Right hindlimb (tissue), 1 donor: Measurements from ENCODE around the gene VPS50.
"Not testable (repeated sequence)": the region's sequence is repeated elsewhere in the genome, so short reads cannot be mapped to it uniquely, and the experiment has no call there.

Experiments used
- DNase-seq: peaks from one replicate; pipeline ENCODE4 v3.0.0-alpha.2; 2018

Gene VPS50

DNA sequence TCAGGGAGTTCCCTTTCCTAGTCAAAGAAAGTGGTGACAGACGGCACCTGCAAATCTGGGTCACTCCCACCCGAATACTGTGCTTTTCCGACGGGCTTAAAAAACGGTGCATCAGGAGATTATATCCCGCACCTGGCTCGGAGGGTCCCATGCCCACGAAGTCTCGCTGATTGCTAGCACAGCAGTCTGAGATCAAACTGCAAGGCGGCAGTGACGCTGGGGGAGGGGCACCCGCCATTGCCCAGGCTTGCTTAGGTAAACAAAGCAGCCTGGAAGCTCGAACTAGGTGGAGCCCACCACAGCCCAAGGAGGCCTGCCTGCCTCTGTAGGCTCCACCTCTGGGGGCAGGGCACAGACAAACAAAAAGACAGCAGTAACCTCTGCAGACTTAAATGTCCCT lies 110.0 kb downstream of the VPS50 start:
- DNase-seq = not testable (repeated sequence)

DNA sequence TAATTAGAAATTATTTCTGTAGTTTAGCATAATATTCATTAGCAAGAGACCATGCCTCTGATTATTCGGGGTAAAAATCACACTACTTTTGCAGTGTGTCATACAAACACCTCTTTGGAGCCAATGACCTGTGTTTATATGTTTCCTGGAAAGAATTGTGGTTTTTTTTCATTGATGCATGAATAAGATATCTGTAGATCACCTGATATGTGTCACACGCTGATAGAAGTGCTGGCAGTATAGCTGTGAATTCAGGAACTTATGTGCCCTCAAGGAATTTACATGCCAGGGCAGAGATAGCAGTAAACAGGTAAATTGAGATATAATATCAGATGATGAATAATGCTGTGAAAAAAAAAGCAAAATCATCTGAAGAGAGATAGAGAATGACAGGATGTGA lies 118.2 kb downstream of the VPS50 start:
- DNase-seq = no peak

DNA sequence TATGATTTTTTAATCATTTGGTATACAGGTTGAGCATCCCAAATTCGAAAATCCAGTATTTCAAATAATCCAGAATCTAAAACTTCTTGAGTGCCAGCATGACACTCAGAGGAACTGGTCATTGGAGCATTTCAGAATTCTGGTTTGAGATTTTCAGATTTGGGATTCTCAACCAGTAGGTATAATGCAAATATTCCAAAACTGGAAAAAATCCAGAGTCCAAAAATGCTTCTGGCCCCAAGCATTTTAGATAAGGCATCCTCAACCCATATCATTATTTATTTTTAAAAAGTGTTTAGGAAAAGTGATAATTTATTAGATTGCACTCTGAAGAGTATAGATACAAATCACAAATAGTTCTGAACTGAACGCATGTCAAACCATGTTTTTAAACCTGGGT lies 120.7 kb downstream of the VPS50 start:
- DNase-seq = no peak

DNA sequence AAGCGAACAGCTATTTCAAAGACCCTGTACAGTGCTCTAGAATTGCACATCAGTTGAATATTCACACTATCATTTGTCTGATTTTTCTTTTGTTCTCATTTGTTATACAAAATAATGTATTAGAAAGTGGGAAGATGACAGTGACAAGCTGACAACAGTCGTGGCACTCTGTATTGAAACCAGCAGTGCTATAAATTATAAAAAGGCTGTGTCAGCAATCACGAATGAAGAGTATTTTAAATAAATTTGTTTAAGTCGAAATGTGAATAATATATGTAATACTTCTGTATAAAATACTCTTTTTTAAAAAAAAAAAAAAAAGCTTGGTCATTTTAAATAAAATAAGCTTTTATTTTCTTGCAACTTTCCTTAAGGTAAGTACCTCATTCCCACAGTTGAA lies 122.6 kb downstream of the VPS50 start:
- DNase-seq = no peak

DNA sequence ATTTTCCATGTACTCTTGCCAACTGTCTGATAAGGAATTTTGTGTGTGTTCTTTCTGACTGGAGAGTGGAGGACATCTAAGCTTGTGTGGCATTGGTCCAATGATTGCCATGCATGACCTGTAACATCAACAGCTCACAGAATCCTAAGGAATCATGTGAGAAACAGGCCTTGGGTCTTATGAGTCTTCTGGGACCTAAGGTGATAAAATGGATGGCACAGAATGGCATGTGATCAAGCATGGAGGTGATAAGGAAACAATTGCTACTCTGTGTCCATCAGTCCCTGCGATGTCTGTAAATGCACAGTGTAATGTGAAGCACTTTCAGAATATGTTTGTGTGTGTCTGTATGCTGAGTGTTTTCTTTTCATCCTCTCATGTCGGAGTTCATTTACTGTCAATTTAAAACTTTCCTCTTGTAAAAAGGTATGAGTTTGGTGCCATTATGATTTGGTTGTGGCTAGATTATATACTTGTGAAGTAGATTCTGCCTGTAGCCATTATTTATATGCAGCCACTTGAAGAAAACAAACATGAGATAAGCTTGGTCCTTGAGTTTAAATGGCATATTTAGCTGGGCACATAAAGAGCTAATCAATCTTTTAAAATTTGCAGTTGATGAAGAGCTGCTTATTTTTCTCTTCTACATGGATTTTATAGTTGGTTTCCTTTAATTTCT lies 127.5 kb downstream of the VPS50 start:
- DNase-seq = no peak

DNA sequence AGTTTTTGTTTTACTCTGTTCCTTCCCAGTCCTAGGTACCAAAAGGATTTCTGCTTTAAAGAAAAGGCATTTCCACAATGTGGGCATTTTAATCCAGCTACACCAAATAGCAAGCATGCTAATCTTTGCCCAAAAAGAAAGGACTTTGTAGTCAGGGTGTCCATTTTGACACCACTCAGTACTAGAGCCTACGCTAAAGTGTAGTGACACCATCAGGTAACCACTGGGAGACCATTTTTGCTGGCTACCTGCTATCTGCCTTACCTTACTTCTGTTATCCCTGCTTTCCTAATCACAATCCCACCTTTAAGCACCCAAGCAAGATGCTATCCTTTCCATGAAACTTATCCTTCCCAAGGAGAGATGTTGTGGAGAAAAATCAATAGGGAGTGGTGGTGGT lies 129.7 kb downstream of the VPS50 start:
- no peak for DNase-seq

DNA sequence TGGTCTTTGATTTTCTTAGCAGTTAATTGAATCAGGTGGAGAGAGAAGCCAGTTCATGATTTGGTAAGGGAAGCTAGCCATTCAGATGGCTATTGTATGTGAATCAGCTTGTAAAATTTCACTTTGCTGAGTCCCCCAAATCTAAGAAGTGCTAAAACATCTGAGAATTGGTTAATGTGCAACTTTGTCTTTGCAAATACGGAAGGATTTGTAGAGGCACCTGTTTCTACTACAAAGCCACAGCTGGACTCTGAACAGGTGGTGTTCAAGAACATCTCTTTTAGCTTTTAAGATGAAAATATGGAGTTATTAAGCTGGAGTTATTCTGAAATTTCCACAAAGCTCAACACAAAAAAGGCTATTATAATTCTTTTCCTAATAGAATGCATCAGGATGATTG lies 132.6 kb downstream of the VPS50 start:
- no peak for DNase-seq

DNA sequence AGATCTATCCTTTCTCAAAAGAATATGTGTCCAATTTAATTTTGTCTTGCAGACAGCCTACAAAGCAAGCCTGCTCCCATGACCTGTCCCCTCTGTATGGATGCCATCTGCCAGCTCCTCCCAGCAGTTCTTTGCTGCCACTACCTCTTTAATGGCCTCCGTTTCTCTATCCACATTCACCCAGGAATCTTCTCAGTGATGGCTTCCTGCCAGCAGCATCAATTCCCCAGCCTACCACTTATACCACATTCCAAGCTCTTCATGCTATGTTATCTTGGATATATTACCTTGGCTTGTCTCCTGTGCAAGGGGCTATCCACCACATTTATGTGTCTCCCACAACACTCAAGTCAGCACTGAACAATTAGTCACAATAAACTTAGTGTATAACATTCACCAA lies 133.2 kb downstream of the VPS50 start:
- DNase-seq = no peak

DNA sequence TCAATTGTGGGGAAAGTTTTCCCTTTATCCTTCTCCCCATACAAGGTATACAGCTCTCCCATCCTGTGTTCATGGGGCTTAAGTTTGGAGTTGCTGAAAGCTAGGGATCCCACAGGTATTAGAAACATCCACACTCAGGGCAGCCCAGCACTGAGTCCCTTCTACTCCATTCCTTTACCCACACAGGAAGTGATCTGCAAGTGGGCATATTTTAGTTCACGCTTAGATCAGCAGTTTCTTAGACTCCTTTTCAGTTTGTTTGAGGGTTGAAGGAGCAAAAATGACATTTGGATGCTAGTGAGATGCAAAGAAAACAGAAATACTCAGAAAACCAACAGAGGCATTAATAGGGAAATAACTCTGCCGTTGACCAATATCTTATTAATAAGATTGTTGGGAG lies 134.7 kb downstream of the VPS50 start:
- no peak for DNase-seq

DNA sequence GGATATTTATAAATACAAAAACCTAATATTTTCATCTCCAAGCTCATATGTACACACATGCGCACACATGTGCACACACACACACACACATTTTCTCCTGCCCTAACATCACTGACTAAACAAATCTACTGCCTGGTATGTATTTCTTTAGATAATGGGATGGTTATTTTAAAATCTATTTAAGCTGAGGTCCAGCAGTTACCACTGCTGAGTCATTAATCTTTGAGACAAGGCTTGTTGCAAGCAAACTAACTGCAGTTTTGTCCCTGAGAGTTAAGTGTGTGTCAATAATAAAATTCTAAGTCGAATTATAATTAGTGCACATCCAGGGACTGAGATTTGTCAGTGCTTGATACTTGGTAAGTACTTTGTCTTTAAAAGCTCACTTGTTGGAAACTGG lies 135.1 kb downstream of the VPS50 start:
- DNase-seq = no peak

DNA sequence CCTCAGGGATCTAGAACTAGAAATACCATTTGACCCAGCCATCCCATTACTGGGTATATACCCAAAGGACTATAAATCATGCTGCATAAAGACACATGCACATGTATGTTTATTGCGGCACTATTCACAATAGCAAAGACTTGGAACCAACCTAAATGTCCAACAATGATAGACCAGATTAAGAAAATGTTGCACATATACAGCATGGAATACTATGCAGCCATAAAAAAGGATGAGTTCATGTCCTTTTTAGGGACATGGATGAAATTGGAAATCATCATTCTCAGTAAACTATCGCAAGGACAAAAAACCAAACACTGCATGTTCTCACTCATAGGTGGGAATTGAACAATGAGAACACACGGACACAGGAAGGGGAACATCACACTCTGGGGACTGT lies 138.8 kb downstream of the VPS50 start:
- DNase-seq = not testable (repeated sequence)

DNA sequence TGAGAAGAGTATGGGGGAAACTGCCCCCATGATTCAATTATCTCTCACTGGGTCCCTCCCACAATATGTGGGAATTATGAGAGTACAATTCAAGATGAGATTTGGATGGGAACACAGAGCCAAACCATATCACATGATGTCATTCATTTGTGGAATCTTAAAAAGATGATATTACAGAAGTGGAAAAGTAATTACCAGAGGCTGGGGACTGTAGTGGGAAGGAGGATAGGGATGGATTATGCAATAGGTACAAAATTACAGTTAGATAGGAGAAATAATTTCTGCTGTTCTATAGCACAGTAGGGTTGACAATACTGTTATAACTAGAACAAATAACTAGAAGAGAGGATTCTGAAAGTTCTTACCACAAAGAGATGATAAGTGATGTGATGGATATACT lies 141.4 kb downstream of the VPS50 start:
- no peak for DNase-seq

DNA sequence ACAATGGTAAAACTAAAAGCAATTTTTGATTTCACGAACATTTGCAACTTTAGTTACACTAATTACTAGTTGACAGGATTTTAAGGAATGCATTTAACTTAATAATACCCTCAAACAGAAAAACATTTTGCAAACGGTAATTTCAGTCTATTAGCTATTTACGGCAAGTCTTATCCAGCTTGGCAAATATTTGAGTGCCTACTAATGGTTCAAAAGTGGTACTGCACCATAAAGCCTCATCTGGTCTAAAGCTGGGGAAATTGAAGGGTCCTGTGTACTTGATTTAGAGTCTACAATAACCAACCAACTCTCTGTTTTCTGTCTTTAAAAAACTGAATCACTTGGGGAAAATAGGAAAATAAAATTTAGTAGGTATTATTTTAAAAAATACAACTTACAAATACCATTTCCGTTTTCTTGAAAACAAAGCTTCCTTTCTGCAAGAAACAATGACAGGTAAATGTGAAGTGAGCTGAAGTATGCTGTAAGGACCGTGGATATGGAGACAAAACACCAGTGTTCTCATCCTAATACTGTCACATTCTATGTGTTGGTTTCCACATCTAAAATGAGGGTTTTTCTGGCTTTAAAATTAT lies 142.3 kb downstream of the VPS50 start:
- no peak for DNase-seq

DNA sequence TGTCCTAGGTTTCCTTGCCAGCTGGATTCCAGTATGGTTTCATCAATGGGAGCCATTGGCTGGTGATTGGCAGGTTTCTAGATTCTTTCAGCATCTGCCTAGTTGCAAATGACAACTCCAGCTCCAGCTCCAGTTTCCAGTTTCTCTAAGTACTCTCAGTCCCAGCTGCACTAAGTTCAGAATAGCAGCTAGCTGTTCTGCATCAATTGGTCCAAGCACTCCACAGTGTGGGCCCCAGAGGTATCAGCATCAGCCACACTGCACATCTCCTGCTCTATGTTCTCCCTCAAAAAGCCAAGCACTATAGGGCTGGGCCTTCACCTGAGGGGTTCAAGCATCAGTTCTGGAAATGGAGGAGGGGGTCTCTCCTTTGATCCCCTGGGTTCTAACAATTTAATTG lies 143.4 kb downstream of the VPS50 start:
- DNase-seq = no peak

DNA sequence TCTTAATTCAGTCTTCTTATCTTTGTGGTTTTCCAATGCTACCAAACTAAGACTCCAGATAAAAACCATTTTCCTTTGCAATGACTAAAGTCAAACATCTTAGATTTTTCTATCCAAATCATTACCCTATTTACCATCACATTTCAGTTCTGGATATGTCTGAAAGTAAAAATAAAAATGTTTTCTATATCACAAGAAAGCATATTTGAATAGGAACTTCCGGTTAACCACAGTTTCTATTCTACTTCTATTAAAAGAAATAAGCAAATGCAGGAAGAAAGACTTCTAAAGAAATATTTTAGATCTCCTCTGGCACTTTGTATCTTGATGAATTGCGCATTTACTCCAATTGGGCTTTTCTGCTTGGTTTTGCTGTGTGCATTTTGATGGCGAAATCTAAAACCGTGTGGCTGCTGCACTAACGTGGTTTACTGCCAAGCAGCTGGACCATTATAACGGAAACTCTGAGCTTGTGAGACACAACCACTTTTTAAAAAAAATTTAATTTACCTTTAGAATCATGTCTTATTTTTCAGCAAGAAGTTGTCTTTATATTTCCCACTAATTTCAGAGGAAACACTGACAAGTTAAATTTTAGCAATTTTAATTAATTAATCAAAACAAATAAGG lies 146.1 kb downstream of the VPS50 start:
- DNase-seq = peak; percentile 36

DNA sequence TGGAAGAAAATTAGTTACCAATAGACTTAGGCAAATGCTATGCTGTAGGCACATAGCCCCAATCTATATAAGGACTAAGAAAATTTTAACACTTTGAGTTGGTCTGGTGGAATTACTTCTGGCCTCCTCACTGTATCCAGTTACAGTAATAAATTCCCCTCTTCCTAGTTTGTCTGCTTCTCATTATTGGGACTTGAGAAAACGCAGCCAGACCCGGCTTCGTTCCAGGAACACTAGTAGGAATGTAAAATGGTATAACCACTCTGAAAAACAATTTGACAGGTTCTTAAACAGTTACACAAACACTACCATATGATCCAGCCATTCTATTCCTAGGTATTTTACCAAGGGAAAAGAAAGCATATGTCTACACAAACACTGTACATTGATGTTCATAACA lies 150.2 kb downstream of the VPS50 start:
- DNase-seq = no peak

DNA sequence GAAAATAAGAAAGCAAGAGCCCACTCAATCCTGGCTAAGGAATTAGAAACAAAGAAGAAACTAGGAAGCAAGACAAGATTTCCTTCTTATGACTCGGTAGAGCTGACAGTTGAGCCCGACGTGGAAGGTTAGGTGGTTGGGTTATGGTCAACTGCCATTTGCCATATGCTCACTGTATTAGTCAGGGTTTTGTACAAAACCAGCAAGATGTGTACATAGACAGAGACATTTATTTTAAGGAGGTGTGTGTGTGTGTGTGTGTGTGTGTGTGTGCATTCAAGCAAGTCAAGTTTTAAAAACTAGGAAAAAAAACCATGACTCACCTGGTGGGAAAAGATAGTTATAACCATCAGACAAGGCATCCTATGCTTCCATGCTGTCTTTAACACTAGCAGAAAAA lies 158.5 kb downstream of the VPS50 start:
- no peak for DNase-seq

DNA sequence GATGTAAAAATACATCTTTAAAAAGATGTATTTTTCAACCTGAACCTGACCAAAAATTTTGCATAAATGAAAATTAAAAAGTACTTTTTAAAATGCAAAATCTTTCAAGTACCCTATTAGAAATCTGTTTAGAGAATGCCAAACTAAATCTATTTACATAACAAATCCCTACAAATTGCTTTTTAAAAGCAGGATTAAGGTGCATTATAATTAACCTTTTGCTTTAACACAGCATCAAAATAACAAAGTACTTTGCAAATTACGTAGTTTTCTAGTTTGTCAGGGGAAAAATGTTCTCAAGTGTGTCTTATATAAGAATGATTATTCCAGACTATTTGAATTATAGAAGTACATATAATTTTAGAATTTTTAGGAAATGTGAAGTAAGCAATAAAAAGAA lies 160.8 kb downstream of the VPS50 start:
- no peak for DNase-seq

DNA sequence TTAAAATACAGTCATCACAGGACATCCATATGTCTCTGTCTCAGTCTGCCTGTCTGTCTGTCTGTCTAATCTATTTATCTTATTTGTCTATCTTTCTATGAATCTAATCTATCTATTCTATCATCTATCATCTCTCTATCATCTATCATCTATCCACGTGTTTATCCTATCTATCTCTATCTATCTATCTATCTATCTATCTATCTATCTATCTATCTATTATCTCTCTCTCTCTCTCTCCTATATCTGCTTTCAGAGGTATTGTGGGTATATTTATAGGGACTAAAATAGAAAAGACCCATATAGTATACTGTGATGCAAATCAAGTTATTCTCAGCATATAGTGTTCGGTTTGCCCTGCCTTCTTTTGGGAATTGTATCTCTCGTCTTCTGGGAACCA lies 167.5 kb downstream of the VPS50 start:
- no peak for DNase-seq

DNA sequence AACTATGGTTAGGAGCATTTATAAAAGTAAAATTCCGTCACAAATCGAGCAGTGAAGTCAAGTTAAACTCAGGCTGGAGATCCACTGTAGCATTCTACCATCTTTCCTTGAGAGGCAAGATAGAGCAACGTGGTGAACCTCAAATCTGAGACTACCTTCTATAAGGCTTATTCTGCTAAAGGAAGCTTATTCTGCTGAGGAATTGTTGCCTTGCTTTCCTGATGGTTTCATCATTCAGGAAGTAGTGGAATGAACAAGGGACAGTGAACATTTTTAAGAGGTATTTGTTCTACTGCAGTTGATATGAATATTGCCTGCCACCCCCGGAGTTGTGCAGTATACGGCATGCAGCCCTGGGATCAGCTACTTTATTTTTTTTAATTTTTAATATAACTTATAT lies 170.8 kb downstream of the VPS50 start:
- DNase-seq = no peak

DNA sequence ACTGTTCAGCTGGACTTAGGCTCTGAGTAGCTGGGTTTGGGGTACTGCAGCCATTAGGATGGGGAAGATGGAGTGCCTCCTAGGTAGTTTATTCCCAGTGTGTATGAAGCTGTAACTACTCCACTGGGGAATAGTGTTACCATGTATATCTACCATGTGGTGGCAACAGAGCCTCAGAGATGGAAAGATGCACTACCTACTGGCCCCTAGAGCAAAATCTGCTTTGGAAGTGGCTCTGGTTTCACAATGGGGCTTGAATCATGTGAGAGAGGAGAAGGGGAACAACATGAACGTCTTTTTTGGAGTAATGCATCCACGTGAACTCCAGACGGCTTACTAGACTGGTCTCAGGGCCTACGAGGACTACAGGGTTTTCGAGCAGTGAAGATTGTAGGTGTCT lies 175.1 kb downstream of the VPS50 start:
- DNase-seq = no peak

DNA sequence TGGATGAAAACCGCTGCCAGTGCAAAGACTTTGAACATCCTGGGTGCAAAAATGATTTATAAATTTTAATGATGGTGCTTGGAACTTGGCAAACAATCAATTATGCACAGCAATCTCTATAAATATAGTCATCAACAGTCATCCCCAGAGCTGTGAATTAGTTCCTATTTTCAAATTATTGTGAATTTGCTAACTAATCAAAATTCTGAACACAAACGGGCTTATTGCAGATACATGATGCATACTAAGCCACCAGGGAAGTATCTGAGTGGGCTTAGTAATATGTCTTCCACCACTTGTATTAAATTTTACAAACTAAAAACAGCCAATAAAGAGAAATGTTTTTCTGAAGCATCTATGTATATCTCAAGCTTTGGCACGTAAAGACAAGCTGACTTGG lies 177.2 kb downstream of the VPS50 start:
- DNase-seq = no peak
